HG03432 (cell line): ENCODE data around the gene ZNF735.
"Not testable (repeated sequence)": the region's sequence is repeated elsewhere in the genome, so short reads cannot be mapped to it uniquely, and the experiment has no call there.

Source experiments
- ATAC-seq: cut with Tn5 transposase; IDR thresholded peaks from one replicate; pipeline ENCODE4 v1.9.1; 2021; ENCODE audit warnings: mild to moderate bottlenecking, moderate library complexity; ENCODE audit not compliant: unreplicated experiment

Gene ZNF735

GRCh38 chr7:64206903-64207302 lies at the start of gene ZNF735:
ZNF735 (plus strand) TSS chr7:64207203; CDS start chr7:64207203, 0 bp downstream.
- ATAC-seq: no peak

GRCh38 chr7:64170974-64171373 lies 36.0 kb upstream of the ZNF735 start:
- not testable (repeated sequence) for ATAC-seq

GRCh38 chr7:64174328-64174727 lies 32.7 kb upstream of the ZNF735 start:
- ATAC-seq: no peak

GRCh38 chr7:64174941-64175340 lies 32.1 kb upstream of the ZNF735 start:
- no peak for ATAC-seq

GRCh38 chr7:64180989-64181388 lies 26.0 kb upstream of the ZNF735 start:
- ATAC-seq: no peak

GRCh38 chr7:64181586-64181985 lies 25.4 kb upstream of the ZNF735 start:
- no peak for ATAC-seq

- no peak for ATAC-seq
Measured at GRCh38 chr7:64182036-64182790, 24.8 kb upstream of the ZNF735 start.

- no peak for ATAC-seq
Measured at GRCh38 chr7:64183126-64183742, 23.8 kb upstream of the ZNF735 start.

GRCh38 chr7:64183827-64184372 lies 23.1 kb upstream of the ZNF735 start:
- ATAC-seq: no peak

- ATAC-seq: no peak
Measured at GRCh38 chr7:64184376-64184775, 22.6 kb upstream of the ZNF735 start.

GRCh38 chr7:64187408-64187807 lies 19.6 kb upstream of the ZNF735 start:
- no peak for ATAC-seq

GRCh38 chr7:64192148-64192704 lies 14.8 kb upstream of the ZNF735 start:
- no peak for ATAC-seq

- no peak for ATAC-seq
Measured at GRCh38 chr7:64192775-64193174, 14.2 kb upstream of the ZNF735 start.

- not testable (repeated sequence) for ATAC-seq
Measured at GRCh38 chr7:64219710-64220298, 12.8 kb downstream of the ZNF735 start.

- no peak for ATAC-seq
Measured at GRCh38 chr7:64223366-64223765, 16.4 kb downstream of the ZNF735 start.

GRCh38 chr7:64228174-64228573 lies 21.2 kb downstream of the ZNF735 start, which contains the start of gene ZNF679:
ZNF679 (plus strand) TSS chr7:64228474; CDS start chr7:64249118, 20,644 bp downstream.
- not testable (repeated sequence) for ATAC-seq

GRCh38 chr7:64266341-64266919 lies 59.4 kb downstream of the ZNF735 start:
- ATAC-seq: no peak
